Hematopoietic multipotent progenitor cell treated with erythropoietin and hydrocortisone succinate and interleukin-3 and kit ligand, for 8 days (in vitro differentiated cells): ENCODE results near the gene SUN2.

Source experiments
- DNase-seq: peaks from one replicate; pipeline ENCODE4 v3.0.0-alpha.2; 2015

SUN2 gene

DNA sequence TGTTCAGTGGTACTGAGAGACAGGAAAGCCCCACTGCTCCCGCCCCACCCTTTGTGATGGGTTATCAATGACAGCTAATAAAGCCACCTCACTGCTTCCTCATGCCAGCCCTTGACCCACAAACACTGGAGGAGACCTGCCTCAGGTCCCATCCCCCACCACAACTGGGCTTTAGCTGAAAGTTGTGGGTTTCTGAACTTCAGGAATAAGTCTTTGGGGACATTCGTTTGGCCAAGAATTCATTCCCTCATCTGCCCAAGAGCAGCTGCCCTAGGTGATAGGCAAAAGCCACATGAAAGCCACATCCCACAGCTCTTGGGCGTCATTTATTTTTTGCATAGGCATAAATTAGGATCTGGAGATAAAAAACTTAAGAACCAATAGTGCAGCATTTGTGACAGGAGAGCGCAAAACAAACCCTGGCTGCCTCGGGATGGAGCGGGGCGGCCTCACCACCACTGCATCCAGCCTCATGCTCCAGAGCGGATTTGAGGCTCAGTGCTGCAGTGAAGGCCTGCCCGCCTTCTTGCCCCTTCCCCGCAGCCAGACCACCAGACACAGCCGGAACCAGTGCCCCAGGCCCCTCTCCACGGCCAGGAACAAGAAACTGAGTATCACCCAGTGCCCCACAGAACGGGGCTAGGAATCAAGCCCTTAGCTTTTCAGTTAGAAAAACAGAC, 21.2 kb downstream of the SUN2 start:
- peak; percentile 32 for DNase-seq

DNA sequence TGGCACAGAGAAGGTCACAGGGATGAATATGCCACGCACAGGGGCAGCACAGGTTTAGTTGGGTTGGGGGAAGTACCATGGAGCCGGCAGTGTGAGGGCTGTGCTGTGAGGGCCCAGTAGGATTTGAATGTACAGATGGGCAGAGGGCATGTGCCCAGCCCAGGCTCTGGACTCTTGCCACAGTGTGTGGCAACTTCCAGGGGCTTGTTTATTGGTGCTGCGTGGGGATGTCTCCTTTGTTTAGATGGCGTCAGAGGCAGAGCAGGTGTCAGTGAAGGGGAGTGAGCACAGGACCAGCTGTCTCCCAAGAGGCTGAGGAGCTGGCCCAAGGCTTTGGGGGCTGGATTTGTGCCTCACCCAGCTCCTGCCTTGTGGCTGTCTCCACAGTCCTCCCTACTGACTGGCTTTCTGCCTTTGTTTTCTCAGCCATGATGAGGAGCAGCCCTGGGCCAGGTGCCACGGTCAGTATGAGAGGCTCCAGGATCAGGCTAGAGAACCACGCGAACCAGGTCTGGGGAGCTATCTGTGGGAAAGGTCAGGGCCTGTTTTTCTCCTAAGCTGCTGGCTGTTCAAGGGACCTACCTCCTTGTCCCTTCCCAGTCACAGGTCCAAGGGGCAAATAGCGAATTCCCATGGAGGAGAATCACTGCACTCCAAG, 21.9 kb downstream of the SUN2 start:
- no peak for DNase-seq

DNA sequence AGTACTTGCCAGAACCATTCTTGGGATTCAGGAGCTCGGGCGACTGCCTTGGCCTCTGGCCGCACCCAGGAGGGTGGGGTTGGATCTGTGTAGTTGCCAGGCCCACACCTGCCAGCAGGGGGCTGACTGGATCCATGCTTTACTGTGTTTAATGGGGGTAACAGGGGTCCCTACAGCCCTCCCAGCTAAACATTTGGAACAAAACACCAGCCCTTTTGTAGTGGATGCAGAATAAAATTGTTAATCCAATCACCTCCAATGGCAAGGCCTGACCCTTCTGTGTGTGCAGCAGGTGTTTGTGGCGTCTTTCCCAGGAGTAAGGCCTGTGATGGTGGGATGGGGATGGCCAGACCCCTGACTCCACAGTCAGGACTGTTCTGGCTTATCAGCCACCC, 22.5 kb downstream of the SUN2 start:
- peak; percentile 61 for DNase-seq

DNA sequence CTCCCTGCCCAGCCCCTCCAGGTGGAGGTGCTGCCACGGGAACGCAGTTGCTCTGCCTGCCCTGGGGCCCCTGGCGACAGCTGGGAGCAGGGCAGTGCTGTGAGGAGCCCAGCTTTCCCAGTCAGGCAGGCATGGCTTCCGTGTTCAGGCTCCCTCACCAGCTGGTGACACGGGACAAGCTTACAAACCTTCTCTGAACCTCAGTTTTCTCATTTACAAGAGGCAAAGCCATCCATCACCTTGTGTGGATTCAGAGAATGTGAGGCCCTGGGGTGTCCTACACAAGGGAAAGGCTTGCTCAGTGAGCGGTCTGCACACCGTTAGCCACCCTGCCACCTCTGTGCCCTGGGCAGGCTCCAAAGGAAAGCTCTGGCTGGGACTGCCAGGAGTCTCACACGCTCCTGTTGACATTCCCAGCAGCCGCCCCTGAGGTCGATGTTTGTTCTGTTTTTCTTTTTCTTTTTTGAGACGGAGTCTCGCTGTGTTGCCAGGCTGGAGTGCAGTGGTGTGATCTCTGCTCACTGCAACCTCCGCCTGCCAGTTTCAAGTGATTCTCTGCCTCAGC, 23.5 kb downstream of the SUN2 start:
- DNase-seq, result no peak

DNA sequence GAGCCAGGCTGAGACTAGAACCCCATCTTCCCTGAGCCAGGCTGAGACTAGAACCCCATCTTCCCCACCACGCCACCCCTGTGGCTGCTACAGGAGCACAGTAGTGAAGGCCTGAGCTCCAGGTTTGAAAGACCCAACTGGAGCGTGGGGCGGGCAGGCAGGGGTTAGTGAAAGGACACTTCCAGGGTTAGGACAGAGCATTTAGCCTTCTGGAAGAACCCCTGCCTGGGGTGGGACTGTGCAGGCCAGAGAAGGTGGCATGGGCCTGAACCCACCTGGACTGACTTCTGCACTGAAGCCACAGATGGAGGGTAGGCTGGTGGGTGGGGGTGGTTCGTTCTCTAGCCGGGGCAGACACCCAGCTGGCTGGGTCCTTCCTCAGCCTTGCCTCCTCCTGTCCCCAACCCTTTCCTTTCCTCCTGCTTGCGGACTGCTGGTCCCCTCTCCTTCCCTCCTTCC, 24.1 kb downstream of the SUN2 start:
- no peak for DNase-seq

DNA sequence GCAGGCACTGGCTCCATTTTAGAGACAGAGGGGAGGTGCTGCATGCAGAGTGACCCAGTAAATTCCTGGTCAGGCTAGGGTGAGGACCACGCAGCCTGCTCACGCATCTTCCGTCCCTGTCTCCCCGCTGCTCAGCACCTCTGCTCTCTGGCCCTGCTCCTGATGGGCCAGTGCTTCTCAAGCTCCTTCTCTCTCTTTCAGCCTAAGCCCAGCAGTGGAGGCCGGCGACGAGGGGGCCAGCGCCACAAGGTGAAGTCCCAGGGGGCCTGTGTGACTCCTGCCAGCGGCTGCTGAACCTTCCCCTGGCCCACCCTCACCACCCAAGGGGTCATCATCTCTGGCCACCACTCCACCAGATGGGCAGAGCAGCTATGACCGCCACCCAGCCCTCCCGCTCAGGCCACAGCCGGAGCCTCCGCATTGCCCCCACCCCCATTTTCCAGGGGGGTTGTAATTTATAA, 25.4 kb downstream of the SUN2 start:
- DNase-seq, result no peak

DNA sequence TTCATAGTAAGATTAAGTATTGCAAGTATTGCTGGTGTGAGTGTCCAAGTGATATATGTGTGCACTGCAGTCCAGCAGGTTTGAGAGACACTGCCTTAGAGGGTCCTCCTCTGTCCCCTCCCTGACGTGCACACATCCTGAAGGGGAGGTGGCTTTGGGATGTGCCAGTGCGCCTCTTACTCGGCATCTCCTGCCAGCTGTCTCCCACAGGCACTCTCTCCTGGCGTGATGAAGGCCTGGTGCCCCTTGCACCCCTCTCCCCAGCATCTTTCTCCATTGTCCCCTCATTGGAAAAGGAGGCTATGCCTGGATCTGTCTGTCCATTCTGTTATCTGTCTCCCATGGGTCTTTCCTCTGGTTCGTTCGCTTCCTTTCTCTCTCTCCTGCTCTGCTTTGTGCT, 25.9 kb downstream of the SUN2 start:
- DNase-seq, result no peak

DNA sequence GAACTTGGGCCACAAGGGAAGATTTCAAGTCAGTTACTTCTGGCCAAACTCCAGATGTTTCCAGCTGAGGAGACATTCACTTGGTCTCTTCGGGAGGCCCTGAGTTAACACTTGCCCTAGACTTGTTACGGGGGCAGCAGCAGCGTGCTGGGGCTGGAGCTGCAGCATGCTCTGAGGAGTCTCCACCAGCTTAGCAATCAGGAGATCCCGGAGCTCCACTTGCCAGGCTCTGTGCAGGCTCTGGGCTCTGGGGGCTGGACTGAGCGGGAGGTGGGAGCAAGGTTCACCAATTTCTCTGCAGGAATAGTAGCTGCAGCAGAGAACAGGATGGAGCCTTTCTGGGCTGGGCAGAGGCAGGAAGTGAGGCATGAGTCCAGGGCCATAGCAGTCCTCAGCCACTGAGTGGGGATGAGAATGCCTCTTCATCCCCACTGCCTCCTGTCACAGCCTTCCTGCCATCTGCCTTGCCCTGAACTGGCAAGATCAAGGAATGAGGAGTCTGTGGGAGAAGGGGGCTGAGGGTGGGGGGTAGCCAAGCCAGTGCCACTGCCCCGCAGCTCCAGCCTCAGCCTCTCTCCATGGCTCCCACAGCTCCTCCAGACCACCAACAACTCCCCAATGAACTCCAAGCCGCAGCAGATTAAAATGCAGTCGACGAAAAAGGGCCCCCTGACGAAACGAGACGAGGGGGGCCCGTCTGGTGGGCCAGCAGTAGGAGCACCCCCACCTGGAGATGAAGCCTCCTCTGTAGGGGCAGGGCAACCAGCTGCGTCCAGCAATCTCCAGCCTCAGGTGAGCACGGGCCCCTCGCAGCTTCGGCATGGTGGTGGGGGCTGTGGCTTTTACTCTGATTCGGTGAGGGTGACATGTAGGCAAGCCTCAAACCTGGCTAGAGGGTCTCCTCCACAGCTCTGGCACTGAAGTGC, 26.7 kb downstream of the SUN2 start:
- no peak for DNase-seq

DNA sequence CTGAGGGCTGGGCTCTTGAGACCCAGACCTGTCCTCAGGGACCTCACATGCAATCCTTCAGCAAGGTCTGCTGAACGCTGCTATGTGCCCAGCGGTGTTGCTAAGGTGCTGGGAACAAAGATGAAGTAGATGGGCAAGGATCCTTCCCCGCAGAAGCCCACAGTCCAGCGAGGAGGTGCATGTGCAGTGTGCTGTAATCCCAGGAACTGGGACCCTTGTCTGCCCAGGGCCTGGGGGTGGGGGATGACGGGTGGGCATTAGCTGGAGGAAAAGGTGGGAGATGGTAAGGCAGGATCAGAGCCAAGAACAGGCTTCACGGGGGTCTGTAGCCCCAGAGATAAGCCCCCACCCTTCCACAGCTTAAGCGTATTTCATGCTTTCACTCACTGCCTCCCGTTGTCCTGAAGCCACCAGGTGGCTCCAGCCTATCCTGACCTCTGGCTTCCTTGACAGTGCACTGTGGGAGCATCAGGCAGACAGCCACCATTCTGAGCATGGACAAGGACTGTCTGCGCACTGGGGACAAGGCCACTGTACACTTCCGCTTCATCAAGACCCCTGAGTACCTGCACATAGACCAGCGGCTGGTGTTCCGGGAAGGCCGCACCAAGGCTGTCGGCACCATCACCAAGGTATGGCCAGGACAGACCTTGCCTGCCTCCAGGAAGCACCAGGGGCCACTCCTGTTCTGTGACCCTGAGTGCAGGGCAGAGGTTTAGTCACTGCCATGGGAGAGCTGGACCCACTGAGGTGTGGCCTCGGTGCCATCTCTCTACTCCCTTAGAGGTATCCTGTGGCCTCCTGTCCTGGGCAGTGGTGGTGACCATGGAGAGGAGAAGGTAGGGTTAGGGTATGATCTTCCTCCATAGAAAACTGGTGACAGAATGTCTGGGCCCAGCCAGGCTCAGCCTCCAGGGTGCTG, 28.0 kb downstream of the SUN2 start:
- DNase-seq, result no peak

DNA sequence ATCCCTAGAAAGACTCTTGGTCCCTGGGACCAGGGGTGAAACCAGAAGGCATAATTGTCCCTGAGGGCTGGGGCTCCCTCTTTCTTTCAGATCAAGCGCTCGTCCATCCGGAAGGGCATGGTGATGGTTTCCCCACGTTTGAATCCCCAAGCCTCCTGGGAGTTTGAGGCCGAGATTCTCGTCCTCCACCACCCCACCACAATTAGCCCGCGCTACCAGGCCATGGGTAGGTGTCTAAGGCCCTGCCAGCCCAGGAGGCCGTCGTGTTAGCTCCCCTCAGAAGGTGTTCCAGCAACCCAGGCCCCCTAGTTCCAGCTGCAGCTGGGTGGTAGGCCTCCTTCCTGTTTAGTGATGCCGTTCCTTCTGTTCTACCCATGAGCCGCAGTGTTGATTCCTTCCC, 28.7 kb downstream of the SUN2 start:
- no peak for DNase-seq

DNA sequence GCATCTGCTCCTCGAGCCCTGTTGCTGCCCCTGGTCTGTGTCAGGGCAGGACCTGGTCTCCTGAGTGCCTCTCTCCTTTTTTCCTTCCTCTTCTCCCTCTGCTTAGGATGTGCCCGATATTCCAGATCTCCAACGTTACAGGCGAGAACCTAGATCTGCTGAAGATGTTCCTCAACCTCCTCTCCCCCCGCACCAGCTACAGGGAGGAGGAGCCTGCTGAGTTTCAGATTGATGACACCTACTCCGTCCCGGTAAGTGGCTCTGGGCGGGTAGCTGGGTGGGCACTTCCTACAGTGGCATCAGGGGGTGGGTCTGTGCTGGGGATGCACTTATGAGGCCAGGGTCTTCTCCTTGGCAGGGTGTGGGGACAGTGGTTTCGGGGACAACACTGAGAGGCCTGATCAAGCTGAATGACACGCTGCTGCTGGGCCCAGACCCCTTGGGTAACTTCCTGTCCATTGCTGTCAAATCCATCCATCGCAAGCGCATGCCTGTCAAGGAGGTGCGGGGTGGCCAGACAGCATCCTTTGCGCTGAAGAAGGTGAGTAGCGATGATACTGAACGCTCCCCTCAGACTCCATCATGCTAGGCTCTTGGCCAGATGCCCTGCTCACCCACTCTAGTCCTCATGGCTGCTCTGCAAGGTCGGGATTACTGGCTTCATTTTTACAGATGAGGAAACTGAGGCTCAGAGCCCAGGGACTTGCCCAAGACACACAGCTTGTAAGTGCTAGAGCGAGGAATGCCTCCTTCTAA, 29.7 kb downstream of the SUN2 start:
- DNase-seq, result no peak

DNA sequence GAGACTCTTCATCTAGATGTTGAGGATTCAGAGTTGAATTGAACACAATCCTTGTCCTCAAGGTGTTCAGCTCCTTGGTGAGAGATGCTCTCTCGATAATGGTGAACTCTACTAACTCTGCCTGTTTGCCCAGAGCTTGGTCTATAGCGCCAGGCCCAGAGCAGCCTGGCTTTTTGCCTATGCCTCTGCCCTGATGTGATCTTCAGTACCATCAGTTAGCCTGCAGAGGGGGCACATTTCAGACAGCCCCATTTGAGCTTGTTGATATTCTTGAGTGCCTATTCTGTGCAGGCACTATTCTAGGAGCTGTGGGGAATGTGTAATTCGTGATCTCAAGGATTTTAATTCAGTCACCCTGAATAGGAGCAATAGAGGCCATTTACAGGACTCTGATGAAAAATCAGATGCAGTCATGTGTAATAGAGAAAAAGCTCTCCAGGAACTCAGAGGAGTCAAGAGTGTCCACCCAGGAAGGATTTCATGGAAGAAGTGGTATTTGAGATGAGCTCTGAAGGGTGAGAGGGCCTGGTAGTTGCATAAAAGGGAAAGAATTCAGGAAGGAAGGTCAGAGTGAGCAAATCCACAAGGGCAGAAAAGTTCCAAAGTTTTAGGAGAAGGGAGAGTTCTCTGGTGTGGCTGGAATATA, 30.7 kb downstream of the SUN2 start:
- DNase-seq, result peak; percentile 77

DNA sequence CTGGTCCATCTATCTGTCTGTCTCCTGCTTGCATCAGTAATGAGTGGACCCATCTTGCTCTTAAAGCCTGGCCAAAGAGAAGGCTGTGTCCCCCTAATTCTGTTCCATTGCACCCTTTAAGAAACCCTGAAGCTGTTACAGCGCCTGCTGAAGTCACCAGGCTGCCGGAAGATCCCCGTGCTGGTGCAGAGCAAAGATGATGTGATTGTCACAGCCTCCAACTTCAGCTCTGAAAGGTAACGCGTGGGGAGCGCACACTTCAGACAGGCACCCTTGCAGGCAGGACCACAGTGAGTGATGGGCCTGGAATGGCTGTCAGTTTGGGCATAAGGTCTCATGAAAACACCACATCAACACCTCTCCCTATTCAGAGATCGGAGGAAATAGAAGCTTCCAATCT, 31.6 kb downstream of the SUN2 start:
- no peak for DNase-seq

DNA sequence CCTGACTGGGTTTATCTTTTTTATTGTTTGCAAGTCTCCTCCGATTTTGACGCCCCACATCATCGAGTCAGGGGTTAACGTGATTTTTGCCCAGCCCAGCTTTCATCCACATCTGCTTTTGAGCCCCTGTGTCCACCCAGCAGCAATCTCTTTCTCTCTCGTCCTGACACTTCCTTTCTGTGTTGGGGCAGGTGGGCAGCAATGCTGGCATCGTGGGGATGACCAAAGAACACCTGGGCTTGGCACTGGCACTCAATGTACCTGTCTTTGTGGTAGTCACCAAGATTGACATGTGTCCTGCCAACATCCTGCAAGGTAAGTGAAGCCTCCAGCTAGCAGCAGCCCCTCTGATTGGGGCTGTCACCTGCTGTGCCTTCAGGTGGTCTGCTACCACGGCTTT, 34.2 kb downstream of the SUN2 start:
- no peak for DNase-seq

DNA sequence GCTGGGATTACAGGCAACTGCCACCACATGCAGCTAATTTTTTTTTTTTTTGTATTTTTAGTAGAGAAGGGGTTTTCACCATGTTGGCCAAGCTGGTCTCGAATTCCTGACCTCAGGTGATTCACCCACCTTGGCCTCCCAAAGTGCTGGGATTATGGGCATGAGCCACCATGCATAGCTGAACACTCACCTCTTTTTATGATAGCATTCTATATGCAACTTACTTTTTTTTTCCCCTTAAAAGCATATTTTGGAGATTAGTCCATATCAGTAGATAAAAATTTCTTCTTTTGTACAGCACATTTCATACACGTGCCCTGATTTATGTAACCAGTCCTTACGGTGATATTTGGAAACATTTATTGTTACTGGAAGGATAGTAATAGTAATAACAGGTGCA, 35.4 kb downstream of the SUN2 start:
- DNase-seq, result no peak

DNA sequence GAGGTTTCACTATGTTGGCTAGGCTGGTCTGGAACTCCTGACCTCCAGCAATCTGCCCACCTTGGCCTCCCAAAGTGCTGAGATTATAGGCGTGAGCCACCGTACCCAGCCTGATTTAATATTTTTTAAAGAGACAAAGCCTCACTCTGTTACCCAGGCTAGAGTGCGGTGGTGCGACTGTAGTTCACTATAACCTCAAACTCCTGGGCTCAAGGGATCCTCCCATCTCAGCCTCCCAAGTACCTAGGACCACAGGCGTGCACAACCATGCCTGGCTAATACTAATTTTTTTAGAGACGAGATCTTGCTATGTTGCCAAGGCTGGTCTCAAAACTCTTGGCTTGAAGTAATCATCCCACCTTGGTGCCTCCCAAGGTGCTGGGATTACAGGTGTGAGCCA, 36.6 kb downstream of the SUN2 start:
- no peak for DNase-seq

DNA sequence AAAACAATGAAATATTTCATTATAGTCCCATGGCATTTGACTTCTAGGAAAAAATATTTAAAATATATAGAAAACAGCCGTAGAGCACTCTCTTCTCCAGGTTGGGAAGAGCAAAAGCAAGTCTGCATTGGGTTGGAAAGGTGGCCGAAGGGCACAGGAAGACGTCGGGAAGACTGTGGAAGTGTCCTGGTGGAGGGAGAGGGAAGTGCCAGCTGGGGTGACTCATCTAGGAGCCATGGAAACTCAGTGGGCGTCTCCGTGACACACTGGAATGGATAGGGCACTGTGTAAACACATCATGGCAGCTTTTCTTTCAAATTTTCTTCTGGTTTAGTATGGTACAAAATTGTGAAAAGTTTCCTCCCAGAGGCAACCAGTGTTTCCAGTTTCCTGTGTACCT, 37.4 kb downstream of the SUN2 start:
- no peak for DNase-seq

DNA sequence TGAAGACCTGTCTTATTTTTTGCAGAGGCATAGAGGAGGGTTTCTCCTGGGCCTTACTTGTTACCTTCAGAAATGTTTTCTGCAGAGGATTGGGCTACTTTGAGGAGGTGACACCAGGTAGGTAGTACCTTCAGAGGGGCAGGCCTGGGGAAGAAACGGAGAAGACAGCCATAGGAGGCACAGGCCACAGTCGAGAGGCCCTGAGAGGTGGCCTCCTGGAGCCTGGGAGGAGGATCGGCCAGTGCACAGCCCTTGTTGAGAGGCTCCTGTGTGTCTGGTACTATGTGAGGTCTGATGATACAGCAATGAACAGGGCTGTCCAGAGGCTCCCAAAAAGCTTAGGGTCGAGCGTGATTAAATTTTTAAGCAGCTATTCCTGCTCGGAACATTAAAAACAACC, 38.6 kb downstream of the SUN2 start:
- DNase-seq, result no peak

DNA sequence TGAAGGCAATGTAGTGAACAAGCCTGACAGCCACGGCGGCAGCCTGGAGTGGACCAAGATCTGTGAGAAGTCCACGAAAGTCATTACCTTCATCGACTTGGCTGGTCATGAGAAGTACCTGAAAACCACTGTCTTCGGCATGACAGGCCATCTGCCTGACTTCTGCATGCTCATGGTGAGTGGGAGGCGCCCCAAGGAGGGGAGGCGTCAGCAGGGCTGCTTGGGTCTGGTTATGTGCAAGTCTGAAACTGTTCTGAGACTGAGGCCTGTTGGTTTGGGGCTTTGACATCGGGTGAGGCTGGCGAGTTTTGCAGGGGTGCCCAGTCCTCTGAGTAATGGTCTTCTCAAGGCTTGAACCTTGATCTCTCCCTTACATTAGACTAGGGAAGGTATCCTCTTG, 39.0 kb downstream of the SUN2 start:
- no peak for DNase-seq

DNA sequence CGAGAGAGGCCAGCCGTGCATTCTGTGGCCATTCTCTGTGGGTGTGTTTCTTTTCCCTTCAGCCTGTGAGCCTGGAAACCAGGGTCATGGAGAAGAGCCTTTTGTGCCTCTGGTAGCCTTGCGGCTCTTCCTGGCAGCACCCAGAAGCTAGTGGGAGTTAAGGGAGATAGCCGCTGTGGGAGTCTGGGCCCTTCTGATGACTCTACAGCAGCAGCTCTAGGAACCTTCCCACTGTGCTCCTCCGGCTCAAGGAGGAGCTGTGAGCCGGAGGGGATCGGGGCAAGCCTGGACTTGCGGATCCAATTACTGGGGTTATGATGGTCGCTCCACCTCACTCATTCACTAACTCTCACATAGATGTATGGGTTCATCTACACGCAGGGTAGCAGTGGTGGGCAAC, 39.5 kb downstream of the SUN2 start:
- no peak for DNase-seq

DNA sequence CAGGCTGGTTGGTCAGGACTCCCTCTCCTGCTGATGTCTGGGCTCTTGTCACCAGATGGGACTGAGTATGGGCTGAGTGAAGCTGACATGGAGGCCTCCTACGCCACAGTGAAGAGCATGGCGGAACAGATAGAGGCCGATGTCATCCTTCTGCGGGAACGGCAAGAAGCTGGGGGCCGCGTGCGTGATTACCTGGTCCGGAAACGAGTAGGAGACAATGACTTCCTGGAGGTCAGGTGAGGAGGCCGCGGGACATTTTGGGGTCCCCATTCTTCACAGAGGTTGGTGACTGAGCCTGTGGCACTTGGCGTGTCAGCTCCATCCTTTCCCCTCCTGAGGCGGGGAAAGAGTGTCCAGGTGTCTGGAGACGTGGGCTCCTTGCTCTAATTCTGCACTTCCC, 39.9 kb downstream of the SUN2 start:
- no peak for DNase-seq
